ACHN (cell line): ENCODE measurements around the gene WASHC2C.
"Not testable (repeated sequence)": the region's sequence is repeated elsewhere in the genome, so short reads cannot be mapped to it uniquely, and the experiment has no call there.

Source experiments
- DNase-seq: peaks from one replicate; pipeline ENCODE4 v3.0.0-alpha.2; 2015
- in situ Hi-C: cut with HindIII; loops from 2 replicates; pipeline ENCODE4 v1.10.0; 2017; ENCODE audit warnings: low sequenced_read_pairs, low pct_ligation_motif_present, low pct_unique_long_range_greater_than_20kb

Gene WASHC2C

GRCh38 chr10:45817912-45818311, 90.8 kb downstream of the WASHC2C start:
- in situ Hi-C loops = no loop called here
- DNase-seq = no peak

DNA sequence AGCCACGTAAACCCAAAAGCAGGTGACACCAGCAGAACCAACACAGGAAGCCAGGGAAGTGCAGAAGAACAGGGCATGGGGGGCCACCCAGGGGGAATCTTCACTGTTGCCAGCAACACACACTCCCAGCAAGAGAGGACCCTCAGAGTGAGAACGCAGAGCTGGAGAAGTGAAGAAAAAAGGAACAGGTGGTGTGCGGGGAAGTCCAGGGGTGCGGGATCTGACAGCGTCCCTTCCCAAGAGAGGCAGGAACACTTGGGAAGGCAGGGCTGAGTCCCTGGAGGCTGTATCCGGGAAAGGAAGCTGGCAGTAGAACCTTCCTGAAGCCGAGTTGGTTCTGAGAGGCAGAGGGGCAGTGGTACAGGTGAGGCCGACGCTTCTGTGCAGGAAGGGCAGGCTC, 92.5 kb downstream of the WASHC2C start:
- in situ Hi-C loops = no loop called here
- DNase-seq = no peak

DNA sequence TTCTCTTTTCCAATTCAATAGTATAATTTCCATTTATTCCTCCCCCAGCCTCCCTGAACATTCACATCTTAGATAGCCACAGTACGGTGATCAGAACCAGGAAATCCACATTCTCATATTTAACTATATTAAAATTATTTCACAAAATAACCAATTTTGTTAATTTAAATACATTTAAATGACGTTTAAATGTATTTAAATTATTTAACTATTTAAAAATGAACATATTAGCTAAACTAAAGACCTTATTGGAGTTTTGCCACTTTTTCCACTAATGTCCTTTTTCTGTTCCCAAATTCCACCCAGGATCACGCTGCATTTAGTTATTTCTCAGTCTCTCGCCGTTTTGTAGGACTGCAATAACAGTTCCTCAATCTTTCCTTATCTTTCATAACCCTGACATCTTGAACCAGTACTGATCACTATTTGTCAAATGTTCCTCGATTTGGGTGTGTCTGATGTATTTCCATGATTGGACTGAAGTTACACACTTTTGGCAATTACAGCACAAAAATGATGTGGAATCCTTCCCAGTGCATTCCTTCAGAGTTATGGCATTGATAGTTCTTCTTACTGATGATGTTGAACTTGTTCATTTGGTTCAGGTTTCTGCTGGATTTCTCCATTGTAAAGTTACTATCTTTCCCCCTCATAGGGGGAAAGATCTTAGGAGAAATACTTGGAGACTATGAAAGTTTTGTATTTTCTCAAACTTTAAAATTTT, 93.2 kb downstream of the WASHC2C start:
- in situ Hi-C loops, DNase-seq: not testable (repeated sequence)

DNA sequence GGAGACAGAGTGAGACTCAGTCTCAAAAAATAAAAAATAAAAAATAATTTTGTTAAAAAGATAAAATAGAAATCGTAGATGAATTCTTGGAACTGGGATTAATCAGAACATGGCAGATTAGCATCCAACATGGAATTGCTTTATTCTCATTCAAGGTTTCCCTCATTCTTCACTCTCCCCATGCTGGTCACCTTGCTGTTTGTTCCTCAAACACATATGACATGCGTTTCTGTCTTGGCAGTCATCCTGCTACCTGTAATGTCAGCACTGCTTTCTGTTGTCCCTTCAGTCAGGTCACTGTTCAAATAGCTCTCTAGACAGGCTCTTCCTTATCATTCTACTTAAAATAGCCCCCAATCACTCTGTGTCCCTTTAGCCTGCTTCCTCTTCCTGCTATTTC, 95.9 kb downstream of the WASHC2C start:
- DNase-seq, in situ Hi-C loops: not testable (repeated sequence)
